NCI-H510A (cell line): ENCODE data around the gene CBR3.
A peak's percentile ranks its signal among the peaks of the same experiment; 100 is the strongest.

ENCODE experiments used
- DNase-seq: peaks from one replicate; lab custom pipeline; 2025; lab: John Stamatoyannopoulos, UW

Gene CBR3

GRCh38 chr21:36185523-36185922 is 50.6 kb downstream of the CBR3 start:
- no peak for DNase-seq

GRCh38 chr21:36186081-36186480 is 51.2 kb downstream of the CBR3 start:
- no peak for DNase-seq

- peak; percentile 41 for DNase-seq
Measured at GRCh38 chr21:36186506-36187399, 51.9 kb downstream of the CBR3 start.

GRCh38 chr21:36188081-36188681 is 53.3 kb downstream of the CBR3 start:
- DNase-seq, result peak; percentile 91

DNA sequence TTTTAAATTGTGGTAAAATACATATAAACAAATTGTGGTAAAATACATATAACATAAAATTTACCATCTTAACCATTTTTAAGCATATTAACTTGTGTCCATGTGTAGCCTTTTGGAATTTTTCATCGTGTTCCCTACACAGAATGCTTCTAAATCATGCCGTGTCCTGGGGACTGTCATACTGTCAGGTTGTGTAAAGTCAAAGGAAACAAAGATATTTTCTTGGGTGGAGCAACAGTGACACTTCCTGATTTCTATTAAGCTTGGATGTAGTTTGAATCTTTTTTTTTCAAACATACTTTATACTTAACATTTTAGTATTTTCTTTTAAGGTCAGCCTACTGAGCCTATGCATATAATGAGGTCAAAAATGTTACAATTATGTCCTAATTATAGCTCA is 54.1 kb downstream of the CBR3 start:
- no peak for DNase-seq

GRCh38 chr21:36190736-36191135 is 55.9 kb downstream of the CBR3 start:
- DNase-seq, result no peak

GRCh38 chr21:36193200-36193599 is 58.3 kb downstream of the CBR3 start:
- no peak for DNase-seq

DNA sequence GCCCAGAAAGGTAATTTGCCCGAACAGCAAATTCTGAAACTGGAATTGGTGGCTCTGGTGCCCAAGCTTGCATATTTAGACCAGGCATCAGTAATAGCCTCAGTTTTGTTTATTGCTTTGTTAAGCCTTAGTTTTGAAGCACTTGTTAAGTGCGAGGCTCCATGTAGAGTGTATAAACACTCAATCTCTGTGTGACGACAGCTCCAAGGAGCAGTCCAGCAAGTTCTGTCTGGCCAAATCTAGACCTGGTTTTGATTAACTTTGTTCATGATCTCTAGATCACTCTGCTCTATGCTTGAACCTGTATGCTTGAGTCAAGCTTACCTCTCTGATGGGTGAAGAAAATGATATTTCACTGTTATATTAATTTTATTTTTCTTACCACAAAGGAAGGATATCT is 59.1 kb downstream of the CBR3 start:
- peak; percentile 49 for DNase-seq

- DNase-seq, result no peak
Measured at GRCh38 chr21:36195613-36196012, 60.7 kb downstream of the CBR3 start.
